A549 (cell line): Measurements from ENCODE around the gene BTAF1. TPM values are rescaled to one million over a fixed set of nuclear protein-coding genes. Genes with fewer than 3 reads are reported as not detected.
A peak's percentile ranks its signal among the peaks of the same experiment; 100 is the strongest.

Experiments
- ATOH8 ChIP-seq: fragments of 250-450 bp; sonication (Bioruptor Pico); IDR thresholded peaks from 2 replicates; pipeline ENCODE4 v1.5.0; 2020; ENCODE audit warnings: low read depth, mild to moderate bottlenecking, moderate library complexity
- BCL3 ChIP-seq: fragments of >200 bp; sonication (Bioruptor Twin); formaldehyde crosslinking; IDR thresholded peaks from 3 replicates; pipeline ENCODE4 v1.6.1; 2016
- CEBPB ChIP-seq, 2 experiments: fragments of >200 bp in 1 of 2; sonication (Bioruptor Twin) in 1 of 2; formaldehyde crosslinking in 1 of 2; IDR thresholded peaks; 2 replicates each; pipeline ENCODE4 v1.6.1; 2012 to 2016
- CHD2 ChIP-seq: fragments of 150-350 bp; IDR thresholded peaks from 2 replicates; pipeline ENCODE4 v1.6.1; 2014; ENCODE audit warnings: low read length; ENCODE audit not compliant: partially characterized antibody
- E2F6 ChIP-seq: IDR thresholded peaks from 2 replicates; pipeline ENCODE4 v1.6.1; 2012; ENCODE audit warnings: low read depth, borderline replicate concordance
- EHF ChIP-seq: fragments of 250-450 bp; sonication (Bioruptor Pico); IDR thresholded peaks from 2 replicates; pipeline ENCODE4 v1.5.0; 2020; ENCODE audit warnings: mild to moderate bottlenecking
- ELK1 ChIP-seq: fragments of 150-350 bp; IDR thresholded peaks from 2 replicates; pipeline ENCODE4 v1.6.1; 2014; ENCODE audit warnings: low read depth, mild to moderate bottlenecking, low read length
- EP300 ChIP-seq, 2 experiments: fragments of >200 bp; sonication (Bioruptor Twin); formaldehyde crosslinking; IDR thresholded peaks; 2 replicates in 1 of 2; 3 replicates in 1 of 2; pipeline ENCODE4 v1.6.1; 2016 to 2017
- GATA3 ChIP-seq: IDR thresholded peaks from 2 replicates; pipeline ENCODE4 v1.6.1; 2012; ENCODE audit warnings: borderline replicate concordance
- HDAC2 ChIP-seq: fragments of 200-600 bp; sonication (generic); IDR thresholded peaks from 2 replicates; pipeline ENCODE4 v1.6.1; 2016
- HOXB5 ChIP-seq: fragments of 250-450 bp; sonication (Bioruptor Pico); IDR thresholded peaks from 2 replicates; pipeline ENCODE4 v1.5.0; 2020; ENCODE audit warnings: mild to moderate bottlenecking, moderate library complexity
- JUNB ChIP-seq: fragments of >200 bp; sonication (Bioruptor Twin); formaldehyde crosslinking; IDR thresholded peaks from 2 replicates; pipeline ENCODE4 v1.6.1; 2016
- KDM1A ChIP-seq: fragments of 200-600 bp; sonication (generic); IDR thresholded peaks from 2 replicates; pipeline ENCODE4 v1.6.1; 2016; ENCODE audit warnings: low read depth, mild to moderate bottlenecking
- KDM5A ChIP-seq: fragments of 200-600 bp; sonication (generic); IDR thresholded peaks from 2 replicates; pipeline ENCODE4 v1.6.1; 2016; ENCODE audit warnings: antibody characterized with exemption, mild to moderate bottlenecking
- MAZ ChIP-seq: fragments of 150-350 bp; IDR thresholded peaks from 2 replicates; pipeline ENCODE4 v1.6.1; 2014; ENCODE audit warnings: antibody characterized with exemption, low read depth, low read length, borderline replicate concordance
- NFE2L2 ChIP-seq: fragments of 150-350 bp; conservative IDR thresholded peaks from 2 replicates; pipeline ENCODE4 v1.6.1; 2014; ENCODE audit warnings: low read length
- NPAS2 ChIP-seq: fragments of 250-450 bp; sonication (Bioruptor Pico); IDR thresholded peaks from 2 replicates; pipeline ENCODE4 v1.8.0; 2022; ENCODE audit warnings: mild to moderate bottlenecking, moderate library complexity, borderline replicate concordance
- NR3C1 ChIP-seq: fragments of >200 bp; sonication (Bioruptor Twin); formaldehyde crosslinking; IDR thresholded peaks from 3 replicates; pipeline ENCODE4 v1.6.1; 2017
- PHF8 ChIP-seq: fragments of 200-600 bp; sonication (generic); IDR thresholded peaks from 2 replicates; pipeline ENCODE4 v1.6.1; 2016; ENCODE audit warnings: low read depth, mild to moderate bottlenecking, antibody characterized with exemption, moderate library complexity, borderline replicate concordance
- POLR2AphosphoS2 ChIP-seq: conservative IDR thresholded peaks from 2 replicates; pipeline ENCODE4 v1.6.1; 2012; ENCODE audit warnings: low read length, improper control_type of control experiment, inconsistent platforms
- RAD21 ChIP-seq, 2 experiments: fragments of >200 bp in 1 of 2; sonication (Bioruptor Twin) in 1 of 2; formaldehyde crosslinking in 1 of 2; IDR thresholded peaks in 1 of 2; conservative IDR thresholded peaks in 1 of 2; 2 replicates in 1 of 2; 3 replicates in 1 of 2; pipeline ENCODE4 v1.6.1; 2012 to 2018; ENCODE audit warnings: inconsistent platforms in 1 of 2
- RCOR1 ChIP-seq: fragments of 150-350 bp; IDR thresholded peaks from 2 replicates; pipeline ENCODE4 v1.6.1; 2014; ENCODE audit warnings: antibody characterized with exemption, low read length, low read depth
- RFX5 ChIP-seq: fragments of 450-650 bp; IDR thresholded peaks from 2 replicates; pipeline ENCODE4 v1.7.1; 2014; ENCODE audit warnings: antibody characterized with exemption, mild to moderate bottlenecking, moderate library complexity
- RNF2 ChIP-seq: fragments of 200-600 bp; sonication (generic); IDR thresholded peaks from 2 replicates; pipeline ENCODE4 v1.6.1; 2016; ENCODE audit warnings: low read depth, mild to moderate bottlenecking, antibody characterized with exemption, moderate library complexity, borderline replicate concordance
- TFCP2L1 ChIP-seq: fragments of 250-450 bp; sonication (Bioruptor Pico); IDR thresholded peaks from 2 replicates; pipeline ENCODE4 v1.5.0; 2021; ENCODE audit warnings: mild to moderate bottlenecking
- USF2 ChIP-seq: fragments of 450-650 bp; IDR thresholded peaks from 2 replicates; pipeline ENCODE4 v1.6.1; 2014; ENCODE audit warnings: antibody characterized with exemption
- ZC3H11A ChIP-seq: fragments of 450-650 bp; IDR thresholded peaks from 2 replicates; pipeline ENCODE4 v1.6.1; 2014; ENCODE audit warnings: antibody characterized with exemption, mild to moderate bottlenecking
- ZNF302 ChIP-seq: fragments of 250-450 bp; sonication (Bioruptor Pico); IDR thresholded peaks from 2 replicates; pipeline ENCODE4 v1.9.0; 2021; ENCODE audit warnings: inconsistent platforms, mild to moderate bottlenecking, moderate library complexity
- ZSCAN20 ChIP-seq: fragments of 250-450 bp; sonication (Bioruptor Pico); IDR thresholded peaks from 2 replicates; pipeline ENCODE4 v1.8.0; 2022; ENCODE audit warnings: mild to moderate bottlenecking, moderate library complexity
- polyA plus RNA-seq, 4 experiments: library from polyadenylated mRNA; depleted of rRNA in 3 of 4; stranded (reverse); fragments of >200 nt; fragmentation: RNase III in 1 of 4; extraction: RNeasy Plus Mini Kit Qiagen cat#74134 plus additional on column Dnase treatment in 1 of 4; gene quantifications; 2 replicates in 3 of 4; 3 replicates in 1 of 4; pipeline ENCODE4 v1.2.3, GENCODE V29; 2011 to 2017
- TF ChIP-seq, protein P1 (sequence below): fragments of 200-600 bp; sonication (generic); IDR thresholded peaks from 2 replicates; pipeline ENCODE4 v1.6.1; 2016; ENCODE audit warnings: antibody characterized with exemption, mild to moderate bottlenecking, moderate library complexity
- TF ChIP-seq, protein P2 (sequence below): IDR thresholded peaks from 2 replicates; pipeline ENCODE4 v1.6.1; 2012

BTAF1 gene
- polyA plus RNA-seq, 2 of the 4 experiments (the other 2 are of a cell fraction) = 16.7 to 54.7 TPM

DNA sequence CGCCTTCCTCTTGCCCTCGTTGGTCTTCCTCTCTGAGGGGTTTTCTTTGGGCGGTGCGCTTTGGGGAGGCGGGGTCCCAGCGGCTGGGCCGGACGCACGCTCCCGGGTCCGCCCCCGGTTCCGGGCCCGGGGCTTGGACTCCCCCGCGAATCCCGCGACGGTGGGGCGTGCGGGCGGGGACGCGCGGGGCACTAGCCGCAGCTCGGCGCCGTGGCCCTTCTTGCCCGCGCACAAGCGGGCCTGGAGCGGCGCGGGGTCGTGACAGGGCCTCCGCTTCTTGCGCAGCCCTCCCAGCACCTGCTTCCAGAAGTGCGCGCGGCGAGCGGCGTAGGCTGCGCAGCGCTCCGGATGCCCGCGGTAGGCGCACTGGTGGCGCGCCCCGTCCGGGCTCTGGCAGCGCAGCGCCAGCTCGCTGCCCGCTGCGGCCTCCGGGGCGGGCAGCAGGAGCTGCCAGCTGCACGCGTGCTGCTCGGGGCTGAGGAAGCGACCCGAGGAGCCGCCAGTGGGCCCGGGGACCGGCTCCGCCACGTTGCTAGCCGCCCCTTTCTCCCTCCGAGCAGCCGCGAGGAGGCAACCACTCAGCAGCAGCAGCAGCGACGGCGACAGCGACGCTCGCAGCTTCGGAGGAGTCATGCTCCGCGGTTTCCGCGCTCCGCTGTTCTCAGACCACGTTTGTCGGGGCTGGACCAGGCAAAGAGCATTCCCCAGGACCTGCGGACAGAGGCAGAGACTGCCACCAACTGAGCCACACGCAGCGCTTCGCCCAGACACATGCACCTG is 15.0 kb upstream of the BTAF1 start (continued):
- no peak for TF ChIP-seq CEBPB (IDR thresholded peaks at IDR 0.05)
- TF ChIP-seq HDAC2 = no peak
- no peak for TF ChIP-seq TFCP2L1 (CRISPR knock-in tag)
- no peak for TF ChIP-seq GATA3
- TF ChIP-seq NR3C1 = no peak
- TF ChIP-seq CHD2 = no peak
- TF ChIP-seq HOXB5 (CRISPR knock-in tag) = no peak
- no peak for TF ChIP-seq ATOH8 (CRISPR knock-in tag)
- TF ChIP-seq POLR2AphosphoS2 = no peak
- TF ChIP-seq EHF (CRISPR knock-in tag) = no peak
- no peak for TF ChIP-seq NFE2L2
- TF ChIP-seq EP300 (IDR thresholded peaks at IDR 0.05) = no peak
- peak; percentile 48 to 52; a peak in 4 of 5 replicates for TF ChIP-seq RAD21 (conservative IDR thresholded peaks at IDR 0.05 in 1 of 2, IDR thresholded peaks at IDR 0.05 in 1 of 2)
- no peak for TF ChIP-seq RCOR1
- peak; percentile 67 for TF ChIP-seq PHF8
- TF ChIP-seq, protein P1, sequence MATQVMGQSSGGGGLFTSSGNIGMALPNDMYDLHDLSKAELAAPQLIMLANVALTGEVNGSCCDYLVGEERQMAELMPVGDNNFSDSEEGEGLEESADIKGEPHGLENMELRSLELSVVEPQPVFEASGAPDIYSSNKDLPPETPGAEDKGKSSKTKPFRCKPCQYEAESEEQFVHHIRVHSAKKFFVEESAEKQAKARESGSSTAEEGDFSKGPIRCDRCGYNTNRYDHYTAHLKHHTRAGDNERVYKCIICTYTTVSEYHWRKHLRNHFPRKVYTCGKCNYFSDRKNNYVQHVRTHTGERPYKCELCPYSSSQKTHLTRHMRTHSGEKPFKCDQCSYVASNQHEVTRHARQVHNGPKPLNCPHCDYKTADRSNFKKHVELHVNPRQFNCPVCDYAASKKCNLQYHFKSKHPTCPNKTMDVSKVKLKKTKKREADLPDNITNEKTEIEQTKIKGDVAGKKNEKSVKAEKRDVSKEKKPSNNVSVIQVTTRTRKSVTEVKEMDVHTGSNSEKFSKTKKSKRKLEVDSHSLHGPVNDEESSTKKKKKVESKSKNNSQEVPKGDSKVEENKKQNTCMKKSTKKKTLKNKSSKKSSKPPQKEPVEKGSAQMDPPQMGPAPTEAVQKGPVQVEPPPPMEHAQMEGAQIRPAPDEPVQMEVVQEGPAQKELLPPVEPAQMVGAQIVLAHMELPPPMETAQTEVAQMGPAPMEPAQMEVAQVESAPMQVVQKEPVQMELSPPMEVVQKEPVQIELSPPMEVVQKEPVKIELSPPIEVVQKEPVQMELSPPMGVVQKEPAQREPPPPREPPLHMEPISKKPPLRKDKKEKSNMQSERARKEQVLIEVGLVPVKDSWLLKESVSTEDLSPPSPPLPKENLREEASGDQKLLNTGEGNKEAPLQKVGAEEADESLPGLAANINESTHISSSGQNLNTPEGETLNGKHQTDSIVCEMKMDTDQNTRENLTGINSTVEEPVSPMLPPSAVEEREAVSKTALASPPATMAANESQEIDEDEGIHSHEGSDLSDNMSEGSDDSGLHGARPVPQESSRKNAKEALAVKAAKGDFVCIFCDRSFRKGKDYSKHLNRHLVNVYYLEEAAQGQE = no peak
- TF ChIP-seq RFX5 = no peak
- TF ChIP-seq KDM1A = 0 out of 2 replicates have a peak, but pooled peaks have one; percentile 20
- TF ChIP-seq KDM5A = no peak
- no peak for TF ChIP-seq JUNB
- TF ChIP-seq E2F6 = peak; percentile 68
- TF ChIP-seq USF2 = no peak
- no peak for TF ChIP-seq ELK1
- no peak for TF ChIP-seq MAZ
- TF ChIP-seq, protein P2, sequence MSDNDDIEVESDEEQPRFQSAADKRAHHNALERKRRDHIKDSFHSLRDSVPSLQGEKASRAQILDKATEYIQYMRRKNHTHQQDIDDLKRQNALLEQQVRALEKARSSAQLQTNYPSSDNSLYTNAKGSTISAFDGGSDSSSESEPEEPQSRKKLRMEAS = peak; percentile 93
- TF ChIP-seq BCL3 = peak; percentile 89; the same call in 2 of the 3 replicates
- TF ChIP-seq NPAS2 (CRISPR knock-in tag) = no peak
- no peak for TF ChIP-seq ZSCAN20
- no peak for TF ChIP-seq ZC3H11A
- TF ChIP-seq RNF2 = no peak
- no peak for TF ChIP-seq ZNF302
